ENCODE measurements around the gene FAM53B.

FAM53B gene

GRCh38 chr10:124573726-124574455 is 170.3 kb downstream of the FAM53B start:
- no peak for DNase-seq

GRCh38 chr10:124572751-124573150 is 171.4 kb downstream of the FAM53B start:
- DNase-seq, result no peak

GRCh38 chr10:124570646-124571045 is 173.5 kb downstream of the FAM53B start:
- no peak for DNase-seq

GRCh38 chr10:124569623-124570470 is 174.3 kb downstream of the FAM53B start:
- no peak for DNase-seq

Measured in C1 segment of cervical spinal cord (tissue), 14 donors.